Uterus (tissue), 4 donors: ENCODE data around the gene NTN4. TPM values are rescaled to one million over a fixed set of nuclear protein-coding genes. Genes with fewer than 3 reads are reported as not detected.
A peak's percentile ranks its signal among the peaks of the same experiment; 100 is the strongest.
"Not testable (repeated sequence)": the region's sequence is repeated elsewhere in the genome, so short reads cannot be mapped to it uniquely, and the experiment has no call there.

Experiments used
- DNase-seq, 2 donors: peaks; one replicate each; pipeline ENCODE4 v3.0.0-alpha.2; 2019 to 2020
- H3K27ac ChIP-seq, 2 donors: fragments of 200-600 bp; sonication (generic); 1 replicate in 1 of 2; 2 replicates in 1 of 2; pipeline ENCODE4 v1.5.1; 2016 to 2018
- H3K27me3 ChIP-seq, 2 donors: fragments of 200-600 bp; sonication (generic); one replicate each; pipeline ENCODE4 v1.5.1; 2018 to 2019; ENCODE audit warnings: control low read depth in 1 of 2
- H3K36me3 ChIP-seq, 2 donors: fragments of 200-600 bp; sonication (generic); one replicate each; pipeline ENCODE4 v1.5.1; 2019; ENCODE audit warnings: control low read depth in 1 of 2
- H3K4me1 ChIP-seq, 2 donors: fragments of 200-600 bp; sonication (generic); one replicate each; pipeline ENCODE4 v1.5.1; 2018 to 2019; ENCODE audit warnings: control low read depth in 1 of 2
- H3K4me3 ChIP-seq, 2 donors: fragments of 200-600 bp; sonication (generic); 1 replicate in 1 of 2; 2 replicates in 1 of 2; pipeline ENCODE4 v1.5.1; 2018 to 2019; ENCODE audit warnings: mild to moderate bottlenecking in 1 of 2
- H3K9me3 ChIP-seq, 2 donors: fragments of 200-600 bp; sonication (generic); one replicate each; pipeline ENCODE4 v1.5.1; 2019; ENCODE audit warnings: control low read depth in 1 of 2
- CTCF ChIP-seq, 4 experiments: fragments of 200-600 bp in 2 of 4; fragments of 450-650 bp in 2 of 4; sonication (generic) in 2 of 4; IDR thresholded peaks; one replicate each; pipeline ENCODE4 v1.5.1; 2016 to 2019; ENCODE audit warnings: antibody characterized with exemption in 4 of 4, mild to moderate bottlenecking in 2 of 4, moderate library complexity in 1 of 4
- POLR2A ChIP-seq, 2 donors: fragments of 450-650 bp; IDR thresholded peaks; one replicate each; pipeline ENCODE4 v1.6.1; 2016; ENCODE audit warnings: antibody characterized with exemption in 2 of 2, mild to moderate bottlenecking in 1 of 2, moderate library complexity in 1 of 2
- intact Hi-C: fragments of 100-400 bp; cut with DNase I; formaldehyde crosslinking; loops from one replicate; pipeline ENCODE4 v1.15.1; 2023; ENCODE audit warnings: low total_unique reads
- total RNA-seq, 4 donors: library from RNA; depleted of rRNA in 3 of 4; stranded (reverse); fragments of >200 nt in 3 of 4; gene quantifications; one replicate each; pipeline versions ENCODE4 v1.1.0 to v1.2.4, GENCODE V29; 2014 to 2023
- donor health status: DM: yes; HTN: yes; CAD: no.

NTN4 gene
- total RNA-seq, 4 donors from 2014 or later, result 16.6 to 86.8 (median 28.2) TPM

GRCh38 chr12:95736631-95737030, 53.9 kb downstream of the NTN4 start:
- Histone ChIP-seq H3K27me3 (no peaks in the 10 kb centered on the region), H3K4me1 (peaks cover 0 to 4% of the 10 kb centered on the region in 2 donors), H3K9me3 (no peaks in the 10 kb centered on the region), H3K27ac (no peak overlapping the region), H3K4me3 (no peak overlapping the region), H3K36me3 (no peaks in the 10 kb centered on the region)
- DNase-seq, result no peak
- TF ChIP-seq CTCF (IDR thresholded peaks at IDR 0.05) (no peak), POLR2A (IDR thresholded peaks at IDR 0.05) (no peak)
- intact Hi-C loops, result no loop called here

- intact Hi-C loops, H3K27ac ChIP-seq: not testable (repeated sequence)
These were observed 54.8 kb downstream of the NTN4 start for GRCh38 chr12:95735728-95736127.

DNA sequence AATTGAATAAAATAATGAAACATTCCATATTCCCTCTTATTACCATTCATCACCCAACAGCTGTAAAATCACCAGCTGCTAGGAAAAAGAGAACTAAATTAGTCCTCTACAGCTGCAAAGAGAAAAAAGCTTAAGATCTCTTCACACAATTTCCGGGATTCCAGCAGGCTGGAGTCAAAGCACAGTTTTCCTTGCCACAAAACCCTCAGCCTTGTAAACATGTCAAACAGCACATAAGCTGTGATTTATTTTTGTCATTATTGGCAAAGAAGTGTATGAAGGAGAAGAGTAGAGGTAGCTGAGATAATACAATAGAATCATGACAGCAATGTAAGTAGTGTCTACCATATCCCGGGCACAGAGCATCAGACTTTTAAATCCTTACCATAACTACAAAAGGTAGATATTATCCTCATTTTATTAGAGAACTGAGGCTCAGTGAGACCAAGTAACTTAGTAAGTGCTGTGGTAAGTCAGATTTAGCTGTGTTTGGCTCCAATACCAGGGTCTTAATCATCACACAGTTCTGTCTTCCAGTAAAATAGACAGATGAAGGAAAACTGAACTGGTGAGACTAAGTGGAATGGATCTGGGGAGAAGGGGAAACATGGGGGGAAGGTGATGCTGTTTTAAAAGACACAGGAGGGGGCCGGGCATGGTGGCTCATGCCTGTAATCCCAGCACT, 57.3 kb downstream of the NTN4 start:
- intact Hi-C loops, result no loop called here
- no peaks in the 10 kb centered on the region for H3K27me3 ChIP-seq
- peaks cover 0 to 4% of the 10 kb centered on the region in 2 donors for H3K4me1 ChIP-seq
- no peaks in the 10 kb centered on the region for H3K9me3 ChIP-seq
- no peak for TF ChIP-seq POLR2A (IDR thresholded peaks at IDR 0.05)
- H3K36me3 ChIP-seq, result no peaks in the 10 kb centered on the region
- no peak for DNase-seq
- H3K4me3 ChIP-seq, result no peak overlapping the region
- H3K27ac ChIP-seq, result peak overlapping the region; percentile 44 to 54

More at GRCh38 chr12:95735728-95736127, 54.8 kb downstream of the NTN4 start:
- H3K36me3 ChIP-seq, H3K4me1 ChIP-seq, H3K9me3 ChIP-seq, DNase-seq, H3K27me3 ChIP-seq, H3K4me3 ChIP-seq: not testable (repeated sequence)

DNA sequence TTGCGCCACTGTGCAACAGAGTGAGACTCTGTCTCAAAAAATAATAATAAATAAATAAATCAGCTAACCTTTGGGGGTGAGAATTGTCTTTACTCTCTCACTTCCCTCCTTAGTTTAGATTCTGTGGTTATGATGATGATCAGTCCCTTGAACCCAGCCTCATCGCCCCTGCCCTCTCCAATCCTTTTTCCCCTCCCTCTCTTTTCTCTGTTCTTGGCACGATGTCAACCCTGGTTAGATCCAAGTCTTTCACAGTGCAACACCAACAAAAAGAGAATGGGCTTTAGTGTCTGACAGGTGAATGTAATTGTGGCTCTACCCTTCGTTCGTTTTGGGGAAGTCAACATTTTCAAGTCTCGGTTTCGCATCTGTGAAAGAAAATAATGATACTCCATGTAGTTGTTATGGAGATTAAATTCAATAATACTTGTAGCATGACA, 59.0 kb downstream of the NTN4 start:
- no peaks in the 10 kb centered on the region for H3K36me3 ChIP-seq
- no peak overlapping the region for H3K4me3 ChIP-seq
- peaks cover 0 to 4% of the 10 kb centered on the region in 2 donors for H3K4me1 ChIP-seq
- no peak for DNase-seq
- H3K9me3 ChIP-seq, result no peaks in the 10 kb centered on the region
- H3K27me3 ChIP-seq, result no peaks in the 10 kb centered on the region
- intact Hi-C loops, result no loop called here
- no peak for TF ChIP-seq CTCF (IDR thresholded peaks at IDR 0.05)
- TF ChIP-seq POLR2A (IDR thresholded peaks at IDR 0.05), result no peak
- H3K27ac ChIP-seq, result no peak overlapping the region

- TF ChIP-seq POLR2A (IDR thresholded peaks at IDR 0.05), result no peak
- no peak for TF ChIP-seq CTCF (IDR thresholded peaks at IDR 0.05)
- DNase-seq, result no peak
These were observed 60.1 kb downstream of the NTN4 start for GRCh38 chr12:95730457-95730856.

GRCh38 chr12:95726903-95727302, 63.7 kb downstream of the NTN4 start:
- Histone ChIP-seq H3K4me3 (no peak overlapping the region), H3K36me3 (no peaks in the 10 kb centered on the region), H3K27me3 (no peaks in the 10 kb centered on the region), H3K27ac (no peak overlapping the region), H3K4me1 (no peaks in the 10 kb centered on the region), H3K9me3 (no peaks in the 10 kb centered on the region)
- intact Hi-C loops, result no loop called here
- no peak for TF ChIP-seq CTCF (IDR thresholded peaks at IDR 0.05)
- TF ChIP-seq POLR2A (IDR thresholded peaks at IDR 0.05), result no peak
- DNase-seq, result no peak

More at GRCh38 chr12:95730457-95730856, 60.1 kb downstream of the NTN4 start:
- Histone ChIP-seq H3K27ac (no peak overlapping the region), H3K27me3 (no peaks in the 10 kb centered on the region), H3K36me3 (no peaks in the 10 kb centered on the region), H3K4me3 (no peak overlapping the region), H3K9me3 (no peaks in the 10 kb centered on the region), H3K4me1 (peaks cover 0 to 4% of the 10 kb centered on the region in 2 donors)
- intact Hi-C loops, result no loop called here
